AG04449 (cell line): ENCODE data around the gene ZNF100.

Source experiments
- CTCF ChIA-PET: fragments of 350-600 bp; formaldehyde crosslinking; extraction: SDS; loops from one replicate; lab custom pipeline; 2021; ENCODE audit warnings: antibody characterized with exemption; lab: Yijun Ruan, JAX
- POLR2A ChIA-PET: fragments of 400-600, 350-600 bp; formaldehyde crosslinking; extraction: SDS; loops from one replicate; lab custom pipeline; 2020; ENCODE audit warnings: antibody characterized with exemption, inconsistent platforms; lab: Yijun Ruan, JAX
- DNase-seq: peaks from one replicate; pipeline ENCODE4 v3.0.0-alpha.2; 2010; ENCODE audit warnings: low read depth, low spot score
- H3K4me3 ChIP-seq: 2 replicates; pipeline ENCODE4 v1.5.1; 2011; ENCODE audit warnings: low read depth, mild to moderate bottlenecking, control low read depth, low read length
- TF ChIP-seq, protein P1 (sequence below): IDR thresholded peaks from one replicate; pipeline ENCODE4 v1.5.1; 2011; ENCODE audit warnings: mild to moderate bottlenecking, moderate library complexity, low read length, control low read depth, inconsistent platforms; ENCODE audit not compliant: insufficient read depth; ENCODE audit errors: missing control alignments

The ZNF100 gene

DNA sequence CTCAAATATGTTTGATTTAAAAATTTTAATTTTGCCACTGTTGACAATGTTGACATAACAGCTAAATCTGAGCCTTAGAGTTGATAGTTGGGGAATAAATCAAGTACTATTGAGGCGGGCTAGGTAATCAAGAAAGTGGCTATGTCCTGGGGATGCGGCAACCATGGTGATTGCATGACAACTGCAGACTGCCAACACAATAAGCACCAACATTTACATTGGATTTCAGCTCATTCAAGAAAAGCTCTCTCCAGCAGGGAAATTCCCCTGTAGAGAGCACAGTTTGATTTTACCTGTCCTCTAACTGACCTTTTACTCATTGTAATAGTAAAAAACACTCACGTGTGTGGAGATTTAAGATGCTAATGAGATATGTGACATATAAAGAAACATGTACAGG is 63.1 kb downstream of the ZNF100 start:
- no peak overlapping the region for H3K4me3 ChIP-seq
- ChIA-PET CTCF (no interaction called here), POLR2A (no interaction called here)
- DNase-seq, result no peak
- TF ChIP-seq, protein P1, sequence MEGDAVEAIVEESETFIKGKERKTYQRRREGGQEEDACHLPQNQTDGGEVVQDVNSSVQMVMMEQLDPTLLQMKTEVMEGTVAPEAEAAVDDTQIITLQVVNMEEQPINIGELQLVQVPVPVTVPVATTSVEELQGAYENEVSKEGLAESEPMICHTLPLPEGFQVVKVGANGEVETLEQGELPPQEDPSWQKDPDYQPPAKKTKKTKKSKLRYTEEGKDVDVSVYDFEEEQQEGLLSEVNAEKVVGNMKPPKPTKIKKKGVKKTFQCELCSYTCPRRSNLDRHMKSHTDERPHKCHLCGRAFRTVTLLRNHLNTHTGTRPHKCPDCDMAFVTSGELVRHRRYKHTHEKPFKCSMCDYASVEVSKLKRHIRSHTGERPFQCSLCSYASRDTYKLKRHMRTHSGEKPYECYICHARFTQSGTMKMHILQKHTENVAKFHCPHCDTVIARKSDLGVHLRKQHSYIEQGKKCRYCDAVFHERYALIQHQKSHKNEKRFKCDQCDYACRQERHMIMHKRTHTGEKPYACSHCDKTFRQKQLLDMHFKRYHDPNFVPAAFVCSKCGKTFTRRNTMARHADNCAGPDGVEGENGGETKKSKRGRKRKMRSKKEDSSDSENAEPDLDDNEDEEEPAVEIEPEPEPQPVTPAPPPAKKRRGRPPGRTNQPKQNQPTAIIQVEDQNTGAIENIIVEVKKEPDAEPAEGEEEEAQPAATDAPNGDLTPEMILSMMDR, result no peak

DNA sequence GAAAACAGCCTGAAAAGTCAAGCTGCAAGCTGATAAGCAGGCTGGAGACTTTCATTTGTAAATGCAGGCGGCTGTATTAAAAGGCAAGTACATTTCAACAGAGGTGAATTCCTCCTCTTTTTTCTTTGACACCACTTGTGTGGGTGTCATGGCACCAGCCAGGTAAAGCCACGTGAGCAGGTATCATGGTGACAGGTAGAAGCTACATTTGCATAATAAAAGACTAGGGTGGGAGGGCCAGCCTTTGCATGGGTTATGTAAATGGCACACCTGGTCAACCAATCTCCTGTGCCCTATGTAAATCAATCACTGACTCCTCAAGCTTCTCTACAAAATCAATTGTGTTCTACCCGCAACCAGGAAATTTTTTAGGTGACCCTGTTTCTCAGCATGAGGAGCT is 68.2 kb downstream of the ZNF100 start:
- POLR2A ChIA-PET, result no interaction called here

DNA sequence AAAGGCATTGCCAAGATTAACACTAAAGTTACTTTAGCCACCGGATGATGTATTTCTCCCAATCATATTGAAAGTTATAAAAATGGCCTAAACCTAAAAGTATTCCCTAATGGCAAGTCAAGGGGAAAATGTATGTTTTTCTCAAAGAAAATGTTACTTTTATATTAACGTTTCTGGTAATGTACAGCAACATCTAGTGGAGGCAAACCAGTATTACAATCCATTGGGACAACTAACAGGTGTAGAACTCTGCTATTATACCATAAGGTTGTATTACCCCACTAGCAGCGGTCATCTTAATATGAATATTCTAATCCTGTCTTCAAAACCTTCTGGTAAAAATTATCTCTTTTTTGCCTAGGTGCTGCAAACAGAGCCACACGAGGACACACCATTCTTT is 69.2 kb downstream of the ZNF100 start:
- no peak overlapping the region for H3K4me3 ChIP-seq
- TF ChIP-seq, protein P1, result no peak
- POLR2A ChIA-PET, result no interaction called here
- DNase-seq, result no peak
- CTCF ChIA-PET, result no interaction called here

More for the DNA sequence above, 68.2 kb downstream of the ZNF100 start:
- no peak overlapping the region for H3K4me3 ChIP-seq
- CTCF ChIA-PET, result no interaction called here
- TF ChIP-seq, protein P1, result no peak
- no peak for DNase-seq

DNA sequence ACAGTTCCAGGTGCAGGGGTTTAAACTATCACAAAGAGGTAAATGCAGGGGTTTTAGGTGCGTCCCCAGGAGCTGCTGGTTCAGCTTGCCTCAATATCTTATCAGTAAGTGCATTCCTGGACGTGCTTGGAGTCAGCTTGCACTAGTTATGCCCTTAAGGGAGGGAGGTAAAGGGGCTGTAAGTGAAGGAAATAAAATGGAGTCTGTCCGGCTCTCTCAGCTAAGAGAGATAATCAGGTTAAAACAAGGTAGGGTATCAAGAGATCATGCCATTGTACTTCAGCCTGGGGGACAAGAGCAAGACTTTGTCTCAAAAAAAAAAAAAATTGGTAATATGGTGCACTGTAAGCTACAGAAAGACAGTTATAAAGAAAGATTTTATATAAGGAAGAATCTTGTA is 69.7 kb downstream of the ZNF100 start:
- POLR2A ChIA-PET, result no interaction called here

DNA sequence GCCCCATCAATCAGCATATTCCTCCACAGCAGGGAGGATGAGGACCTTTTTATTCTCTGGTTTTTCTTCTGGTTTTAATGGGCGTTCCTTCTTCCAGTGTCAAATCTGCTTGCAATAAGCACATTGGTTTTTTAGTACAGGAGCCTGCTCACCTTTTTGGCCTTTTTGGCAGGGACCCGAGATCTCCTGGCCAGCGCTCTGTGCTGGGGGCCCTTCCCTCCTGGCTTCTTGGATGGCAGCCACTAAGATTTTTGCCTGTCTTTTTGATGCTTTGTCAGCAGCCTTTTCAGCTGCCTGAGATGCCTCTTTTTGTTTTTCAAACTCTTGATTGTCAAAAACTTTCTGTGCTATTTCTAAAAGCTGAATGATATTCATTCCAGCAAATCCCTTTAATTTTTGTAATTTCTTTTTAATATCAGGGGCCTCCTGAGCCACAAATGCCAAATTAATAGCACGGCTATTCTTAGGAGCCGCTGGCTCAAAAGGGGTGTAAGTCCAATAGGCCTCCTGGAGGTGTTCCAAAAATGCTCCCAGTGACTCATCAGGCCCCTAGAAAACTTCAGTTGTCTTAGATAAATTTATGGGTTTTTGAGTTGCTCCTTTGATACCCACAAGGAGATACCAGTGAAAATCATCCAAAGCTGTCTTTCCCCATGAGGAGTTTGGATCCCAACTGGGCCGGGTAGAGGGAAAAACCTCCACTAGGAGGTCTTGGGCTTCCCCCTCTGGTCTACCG is 73.0 kb downstream of the ZNF100 start:
- TF ChIP-seq, protein P1, result no peak
- ChIA-PET CTCF (no interaction called here), POLR2A (no interaction called here)
- H3K4me3 ChIP-seq, result no peak overlapping the region
- no peak for DNase-seq

More for the DNA sequence above, 69.7 kb downstream of the ZNF100 start:
- H3K4me3 ChIP-seq, result no peak overlapping the region
- TF ChIP-seq, protein P1, result no peak
- CTCF ChIA-PET, result no interaction called here
- DNase-seq, result no peak

DNA sequence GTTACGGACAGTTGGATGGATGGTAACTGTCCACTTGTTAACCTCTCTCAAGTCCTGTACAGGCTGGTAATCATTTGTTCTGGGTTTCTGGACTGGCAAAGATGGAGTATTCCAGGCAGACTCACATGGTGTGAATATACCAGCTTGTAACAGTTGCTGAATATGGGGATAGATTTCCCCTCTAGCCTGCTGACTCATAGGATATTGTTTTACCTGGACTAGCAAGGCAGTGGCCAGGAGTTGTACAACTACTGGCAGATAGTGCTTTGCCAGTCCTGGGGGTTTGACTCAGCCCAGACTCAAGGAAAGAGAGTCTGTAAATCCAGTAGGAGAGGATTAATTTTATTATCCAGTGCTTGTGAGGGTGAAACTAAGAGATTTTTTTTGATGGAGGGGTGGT is 74.0 kb downstream of the ZNF100 start:
- no peak for DNase-seq
- TF ChIP-seq, protein P1, result no peak
- H3K4me3 ChIP-seq, result no peak overlapping the region
- ChIA-PET POLR2A (no interaction called here), CTCF (no interaction called here)
